ENCODE measurements around the gene FIGNL1. TPM values are rescaled to one million over a fixed set of nuclear protein-coding genes. Genes with fewer than 3 reads are reported as not detected.

Gene FIGNL1

Small RNA genes within 50 kb of the gene (small RNA-seq; reads per million reads assigned to genes)
- gene RNU6-1091P, result not detected
